H1 (cell line): Measurements from ENCODE around the gene SLC7A5.

Source experiments
- BRCA1 ChIP-seq: IDR thresholded peaks from 2 replicates; pipeline ENCODE4 v1.6.1; 2012; ENCODE audit warnings: low read depth, low read length, improper control_type of control experiment
- CBX8 ChIP-seq: fragments of 300-800, 300-1000 bp; sonication (generic); IDR thresholded peaks from 2 replicates; pipeline ENCODE4 v1.7.1; 2016; ENCODE audit warnings: low read depth, low read length, borderline replicate concordance
- CEBPB ChIP-seq: IDR thresholded peaks from 2 replicates; pipeline ENCODE4 v1.6.1; 2012; ENCODE audit warnings: low read depth, low read length
- CREB1 ChIP-seq: IDR thresholded peaks from 2 replicates; pipeline ENCODE4 v1.6.1; 2012; ENCODE audit warnings: inconsistent platforms
- CTCF ChIP-seq, 3 experiments: IDR thresholded peaks; 1 replicate in 2 of 3; 2 replicates in 1 of 3; pipeline versions ENCODE4 v1.5.1 to v1.6.1; 2011; ENCODE audit warnings: low read length in 3 of 3, mild to moderate bottlenecking in 3 of 3, inconsistent platforms in 2 of 3, low read depth in 1 of 3, moderate library complexity in 1 of 3; ENCODE audit not compliant: insufficient read depth in 1 of 3; ENCODE audit errors: control extremely low read depth in 1 of 3
- E2F6 ChIP-seq: IDR thresholded peaks from 2 replicates; pipeline ENCODE4 v1.6.1; 2012; ENCODE audit warnings: inconsistent platforms
- PHF8 ChIP-seq: fragments of 200-600 bp; sonication (generic); conservative IDR thresholded peaks from 2 replicates; pipeline ENCODE4 v1.7.1; 2012; ENCODE audit warnings: low read depth, mild to moderate bottlenecking, inconsistent platforms, low read length, moderate library complexity
- POLR2A ChIP-seq, 2 experiments: IDR thresholded peaks; 1 replicate in 1 of 2; 2 replicates in 1 of 2; pipeline ENCODE4 v1.6.1; 2011; ENCODE audit warnings: low read depth in 2 of 2, low read length in 2 of 2, mild to moderate bottlenecking in 2 of 2; ENCODE audit errors: control extremely low read depth in 1 of 2
- TAF7 ChIP-seq: optimal IDR thresholded peaks from 2 replicates; pipeline ENCODE3; 2011; ENCODE audit warnings: low read depth, mild to moderate bottlenecking, inconsistent platforms, low read length, moderate library complexity, borderline replicate concordance
- USF2 ChIP-seq: IDR thresholded peaks from 2 replicates; pipeline ENCODE4 v1.6.1; 2011; ENCODE audit warnings: low read length, improper control_type of control experiment
- YY1 ChIP-seq: IDR thresholded peaks from 2 replicates; pipeline ENCODE4 v1.6.1; 2011; ENCODE audit warnings: low read depth, mild to moderate bottlenecking, low read length
- TF ChIP-seq, protein P1 (sequence below): IDR thresholded peaks from 2 replicates; pipeline ENCODE4 v1.6.1; 2012; ENCODE audit warnings: inconsistent platforms

DNA sequence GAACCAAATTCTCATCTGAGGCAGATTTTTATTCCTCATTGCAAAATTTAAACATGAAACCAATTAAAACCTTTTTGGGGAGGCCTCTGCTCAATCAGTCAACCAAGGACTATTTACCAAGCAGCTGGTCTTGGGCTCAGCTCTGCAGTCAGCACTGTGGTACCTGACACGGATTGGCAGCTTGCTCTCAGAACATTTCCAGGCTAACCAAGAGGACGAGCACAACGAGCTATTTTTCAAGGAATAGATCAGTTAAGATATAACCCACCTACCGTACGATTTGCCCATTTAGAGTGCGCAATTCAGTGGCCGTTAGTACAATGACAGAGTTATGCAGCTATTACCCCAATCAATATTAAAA lies 77.1 kb downstream of the SLC7A5 start:
- TF ChIP-seq CTCF (IDR thresholded peaks at IDR 0.05; ENCODE audit: control extremely low read depth in 1 of 3, insufficient read depth in 1 of 3, low read depth in 1 of 3, low read length in 3 of 3) (no peak), CBX8 (no peak), TAF7 (no peak), E2F6 (no peak), POLR2A (IDR thresholded peaks at IDR 0.05; ENCODE audit: control extremely low read depth in 1 of 2, low read depth in 2 of 2, low read length in 2 of 2) (no peak), YY1 (no peak), PHF8 (no peak), CREB1 (no peak), CEBPB (no peak), BRCA1 (no peak), USF2 (no peak)
- TF ChIP-seq, protein P1, sequence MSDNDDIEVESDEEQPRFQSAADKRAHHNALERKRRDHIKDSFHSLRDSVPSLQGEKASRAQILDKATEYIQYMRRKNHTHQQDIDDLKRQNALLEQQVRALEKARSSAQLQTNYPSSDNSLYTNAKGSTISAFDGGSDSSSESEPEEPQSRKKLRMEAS: no peak
